ENCODE data around the gene CMSS1.
A peak's percentile ranks its signal among the peaks of the same experiment; 100 is the strongest.

CMSS1 gene

DNA sequence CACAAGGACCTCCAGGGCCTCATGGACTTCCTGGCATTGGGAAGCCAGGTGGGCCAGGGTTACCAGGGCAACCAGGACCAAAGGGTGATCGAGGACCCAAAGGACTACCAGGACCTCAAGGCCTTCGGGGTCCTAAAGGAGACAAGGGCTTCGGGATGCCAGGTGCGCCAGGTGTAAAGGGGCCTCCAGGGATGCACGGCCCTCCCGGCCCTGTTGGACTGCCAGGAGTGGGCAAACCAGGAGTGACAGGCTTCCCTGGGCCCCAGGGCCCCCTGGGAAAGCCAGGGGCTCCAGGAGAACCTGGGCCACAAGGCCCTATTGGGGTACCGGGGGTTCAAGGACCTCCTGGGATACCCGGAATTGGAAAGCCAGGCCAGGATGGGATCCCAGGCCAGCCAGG lies 23.2 kb upstream of the CMSS1 start:
- no peak for FAIRE-seq
- TF ChIP-seq, protein P1, sequence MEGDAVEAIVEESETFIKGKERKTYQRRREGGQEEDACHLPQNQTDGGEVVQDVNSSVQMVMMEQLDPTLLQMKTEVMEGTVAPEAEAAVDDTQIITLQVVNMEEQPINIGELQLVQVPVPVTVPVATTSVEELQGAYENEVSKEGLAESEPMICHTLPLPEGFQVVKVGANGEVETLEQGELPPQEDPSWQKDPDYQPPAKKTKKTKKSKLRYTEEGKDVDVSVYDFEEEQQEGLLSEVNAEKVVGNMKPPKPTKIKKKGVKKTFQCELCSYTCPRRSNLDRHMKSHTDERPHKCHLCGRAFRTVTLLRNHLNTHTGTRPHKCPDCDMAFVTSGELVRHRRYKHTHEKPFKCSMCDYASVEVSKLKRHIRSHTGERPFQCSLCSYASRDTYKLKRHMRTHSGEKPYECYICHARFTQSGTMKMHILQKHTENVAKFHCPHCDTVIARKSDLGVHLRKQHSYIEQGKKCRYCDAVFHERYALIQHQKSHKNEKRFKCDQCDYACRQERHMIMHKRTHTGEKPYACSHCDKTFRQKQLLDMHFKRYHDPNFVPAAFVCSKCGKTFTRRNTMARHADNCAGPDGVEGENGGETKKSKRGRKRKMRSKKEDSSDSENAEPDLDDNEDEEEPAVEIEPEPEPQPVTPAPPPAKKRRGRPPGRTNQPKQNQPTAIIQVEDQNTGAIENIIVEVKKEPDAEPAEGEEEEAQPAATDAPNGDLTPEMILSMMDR (IDR thresholded peaks at IDR 0.05; ENCODE audit: insufficient read depth, missing control alignments): no peak
- DNase-seq (ENCODE audit: insufficient read length, low spot score): no peak

- no peak for FAIRE-seq
- TF ChIP-seq, protein P1 (IDR thresholded peaks at IDR 0.05; ENCODE audit: insufficient read depth, missing control alignments): no peak
- no peak for DNase-seq (ENCODE audit: insufficient read length, low spot score)
Measured at GRCh38 chr3:99795573-99795972, 22.1 kb upstream of the CMSS1 start.

DNA sequence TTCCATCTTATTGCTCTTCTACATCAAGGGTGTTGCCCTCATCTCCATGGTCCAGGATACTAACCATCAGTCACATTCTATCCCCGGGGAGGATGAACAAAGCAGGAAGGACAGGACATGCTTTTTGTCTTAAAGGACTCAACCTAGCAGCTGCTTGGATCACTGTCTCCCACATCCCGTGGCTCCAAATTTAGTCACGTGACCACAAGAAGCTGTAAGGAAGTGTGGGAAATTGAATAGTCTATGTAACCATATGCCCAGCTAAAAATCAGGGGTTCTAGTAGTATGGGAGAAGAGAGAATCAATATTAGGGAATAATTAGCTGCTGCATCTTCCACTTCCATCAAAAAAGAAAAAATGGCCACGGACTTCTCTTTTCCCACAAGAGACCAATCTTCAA lies 18.2 kb upstream of the CMSS1 start:
- FAIRE-seq: no peak
- TF ChIP-seq, protein P1 (IDR thresholded peaks at IDR 0.05; ENCODE audit: insufficient read depth, missing control alignments): no peak
- no peak for DNase-seq (ENCODE audit: insufficient read length, low spot score)

GRCh38 chr3:99803297-99803696 lies 14.4 kb upstream of the CMSS1 start:
- FAIRE-seq (no peak), DNase-seq (ENCODE audit: insufficient read length, low spot score) (no peak)
- TF ChIP-seq, protein P1 (IDR thresholded peaks at IDR 0.05; ENCODE audit: insufficient read depth, missing control alignments): no peak

DNA sequence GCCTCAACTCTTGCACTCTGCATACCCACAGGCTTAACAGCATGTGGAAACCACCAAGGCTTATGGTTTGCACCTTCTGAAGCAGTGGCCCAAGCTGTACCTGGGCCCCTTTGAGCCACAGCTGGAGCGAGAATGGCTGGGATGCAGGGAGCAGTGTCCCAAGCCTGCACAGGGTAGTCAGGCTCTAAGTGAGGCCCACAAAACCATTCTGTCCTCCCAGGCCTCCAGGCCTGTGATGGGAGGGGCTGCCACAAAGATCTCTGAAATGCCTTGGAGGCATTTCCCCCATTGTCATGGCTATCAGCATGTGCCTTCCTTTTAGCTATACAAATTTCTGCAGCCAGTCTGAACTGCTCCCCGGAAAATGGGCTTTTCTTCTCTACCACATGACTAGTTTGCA lies 12.5 kb upstream of the CMSS1 start:
- DNase-seq (ENCODE audit: insufficient read length, low spot score): no peak
- TF ChIP-seq, protein P1 (IDR thresholded peaks at IDR 0.05; ENCODE audit: insufficient read depth, missing control alignments): no peak
- FAIRE-seq: no peak

GRCh38 chr3:99808163-99808794 lies 9.4 kb upstream of the CMSS1 start:
- TF ChIP-seq, protein P1 (IDR thresholded peaks at IDR 0.05; ENCODE audit: insufficient read depth, missing control alignments): peak; percentile 59
- no peak for DNase-seq (ENCODE audit: insufficient read length, low spot score)
- no peak for FAIRE-seq

GRCh38 chr3:99809565-99809964 lies 8.1 kb upstream of the CMSS1 start:
- no peak for FAIRE-seq
- TF ChIP-seq, protein P1 (IDR thresholded peaks at IDR 0.05; ENCODE audit: insufficient read depth, missing control alignments): no peak

More at GRCh38 chr3:99809565-99809964, 8.1 kb upstream of the CMSS1 start:
- DNase-seq (ENCODE audit: insufficient read length, low spot score): no peak

Data from D721Med (cell line).